GM12892 (cell line): ENCODE measurements around the gene SLC35C1.

Source experiments
- POLR2A ChIP-seq: IDR thresholded peaks from 2 replicates; pipeline ENCODE4 v1.6.1; 2011; ENCODE audit warnings: low read depth, low read length, control low read depth
- POLR2AphosphoS5 ChIP-seq: IDR thresholded peaks from 2 replicates; pipeline ENCODE4 v1.6.1; 2011; ENCODE audit warnings: low read depth, low read length, control low read depth
- TAF1 ChIP-seq: IDR thresholded peaks from 2 replicates; pipeline ENCODE4 v1.6.1; 2011; ENCODE audit warnings: low read depth, mild to moderate bottlenecking, control low read depth, low read length, borderline replicate concordance

GRCh38 chr11:45761659-45762058, 43.3 kb upstream of the SLC35C1 start:
- TF ChIP-seq POLR2A (no peak), POLR2AphosphoS5 (no peak), TAF1 (no peak)
